H1 (cell line): ENCODE data around the gene ZC3HAV1. TPM values are rescaled to one million over a fixed set of nuclear protein-coding genes. Genes with fewer than 3 reads are reported as not detected.

Experiments used
- CTCF ChIA-PET: fragments of 300-600 bp; sonication (Branson Sonifier 250); formaldehyde crosslinking; loops from one replicate; lab custom pipeline; 2021; ENCODE audit not compliant: partially characterized antibody; lab: Charles Lee
- POLR2A ChIA-PET: fragments of 300-600 bp; sonication (Branson Sonifier 250); formaldehyde crosslinking; loops from one replicate; lab custom pipeline; 2021; ENCODE audit warnings: inconsistent platforms; ENCODE audit not compliant: partially characterized antibody; lab: Charles Lee
- DNase-seq, 2 experiments: peaks; one replicate each; pipeline versions ENCODE4 v3.0.0 to v3.0.0-alpha.2; 2010 to 2022; ENCODE audit warnings: low spot score in 2 of 2, low read depth in 1 of 2, mixed read lengths in 1 of 2
- FAIRE-seq: peaks from 2 replicates; lab custom pipeline; 2011; peaks lifted over from hg19 to GRCh38; lab: Jason Lieb, UNC
- H2AFZ ChIP-seq: 2 replicates; pipeline ENCODE4 v1.8.1; 2012; ENCODE audit warnings: low read length, inconsistent platforms
- H2AK5ac ChIP-seq: 2 replicates; pipeline ENCODE4 v1.6.1; 2013; ENCODE audit warnings: low read depth, low read length
- H2BK120ac ChIP-seq: replicated peaks from 2 replicates; pipeline ENCODE3; 2013; ENCODE audit warnings: low read depth, low read length, inconsistent platforms
- H2BK12ac ChIP-seq: 2 replicates; pipeline ENCODE4 v1.6.1; 2013; ENCODE audit warnings: low read depth, low read length
- H2BK15ac ChIP-seq: 2 replicates; pipeline ENCODE4 v1.6.1; 2013; ENCODE audit warnings: low read length
- H2BK20ac ChIP-seq: 2 replicates; pipeline ENCODE4 v1.6.1; 2013; ENCODE audit warnings: low read length
- H2BK5ac ChIP-seq: 2 replicates; pipeline ENCODE4 v1.6.1; 2013; ENCODE audit warnings: low read depth, low read length
- H3K14ac ChIP-seq: 2 replicates; pipeline ENCODE4 v1.6.1; 2013; ENCODE audit warnings: inconsistent platforms; ENCODE audit not compliant: insufficient read length
- H3K18ac ChIP-seq: 2 replicates; pipeline ENCODE4 v1.6.1; 2013; ENCODE audit warnings: low read length; ENCODE audit errors: extremely low read depth
- H3K23ac ChIP-seq: 2 replicates; pipeline ENCODE4 v1.6.1; 2013; ENCODE audit warnings: inconsistent platforms; ENCODE audit not compliant: insufficient read length
- H3K23me2 ChIP-seq: 2 replicates; pipeline ENCODE4 v1.6.1; 2013; ENCODE audit warnings: low read depth, low read length
- H3K27ac ChIP-seq: 2 replicates; pipeline ENCODE4 v1.6.1; 2011; ENCODE audit warnings: low read depth, low read length, inconsistent platforms
- H3K27me3 ChIP-seq, 4 experiments: replicated peaks in 1 of 4; 1 replicate in 1 of 4; 2 replicates in 3 of 4; pipeline versions ENCODE4 v1.6.1 to v1.8.1; 2011 to 2013; ENCODE audit warnings: low read length in 3 of 4, mild to moderate bottlenecking in 3 of 4, inconsistent platforms in 2 of 4, mixed read lengths in 2 of 4, moderate library complexity in 1 of 4; ENCODE audit not compliant: control insufficient read depth in 3 of 4, insufficient read depth in 3 of 4; ENCODE audit errors: extremely low read depth in 1 of 4
- H3K36me3 ChIP-seq, 4 experiments: 2 replicates each; pipeline versions ENCODE4 v1.6.1 to v1.8.1; 2011 to 2013; ENCODE audit warnings: mild to moderate bottlenecking in 4 of 4, low read length in 3 of 4, moderate library complexity in 2 of 4, control low read depth in 1 of 4, inconsistent platforms in 1 of 4; ENCODE audit not compliant: insufficient read depth in 4 of 4, control insufficient read depth in 2 of 4
- H3K4ac ChIP-seq: replicated peaks from 2 replicates; pipeline ENCODE3; 2013; ENCODE audit warnings: low read length, low read depth, mixed read lengths, inconsistent platforms; ENCODE audit not compliant: insufficient read length
- H3K4me1 ChIP-seq, 4 experiments: replicated peaks in 1 of 4; 1 replicate in 1 of 4; 2 replicates in 3 of 4; pipeline versions ENCODE4 v1.6.1 to v1.8.1; 2011 to 2013; ENCODE audit warnings: low read length in 3 of 4, inconsistent platforms in 2 of 4, mixed read lengths in 1 of 4; ENCODE audit not compliant: insufficient read depth in 4 of 4, control insufficient read depth in 3 of 4
- H3K4me2 ChIP-seq, 2 experiments: 2 replicates each; pipeline versions ENCODE4 v1.6.1 to v1.8.1; 2011 to 2013; ENCODE audit warnings: low read depth in 2 of 2, low read length in 2 of 2, control low read depth in 1 of 2, inconsistent platforms in 1 of 2, mild to moderate bottlenecking in 1 of 2; ENCODE audit not compliant: insufficient read depth in 1 of 2
- H3K4me3 ChIP-seq, 4 experiments: fragments of 200-600, 300-600 bp in 1 of 4; sonication (generic), shearing (Covaris generic), sonication (Bioruptor Twin) in 1 of 4; 2 replicates each; pipeline versions ENCODE4 v1.5.1 to v1.8.1; 2011 to 2016; ENCODE audit warnings: low read length in 4 of 4, low read depth in 3 of 4, control low read depth in 2 of 4, inconsistent platforms in 2 of 4, mild to moderate bottlenecking in 2 of 4, mixed read lengths in 1 of 4, moderate library complexity in 1 of 4; ENCODE audit not compliant: insufficient read depth in 2 of 4; ENCODE audit errors: extremely low read depth in 1 of 4
- H3K56ac ChIP-seq: replicated peaks from 2 replicates; pipeline ENCODE3; 2013; ENCODE audit warnings: low read depth, mild to moderate bottlenecking, mixed read lengths, low read length, inconsistent platforms; ENCODE audit not compliant: insufficient read length
- H3K79me1 ChIP-seq: 2 replicates; pipeline ENCODE4 v1.6.1; 2013; ENCODE audit warnings: low read depth, low read length, control low read depth
- H3K79me2 ChIP-seq, 2 experiments: 2 replicates each; pipeline versions ENCODE4 v1.6.1 to v1.8.1; 2012 to 2013; ENCODE audit warnings: low read length in 2 of 2, mild to moderate bottlenecking in 2 of 2, inconsistent platforms in 1 of 2; ENCODE audit not compliant: insufficient read depth in 2 of 2, control insufficient read depth in 1 of 2
- H3K9ac ChIP-seq, 4 experiments: replicated peaks in 1 of 4; 1 replicate in 1 of 4; 2 replicates in 3 of 4; pipeline versions ENCODE4 v1.6.1 to v1.8.1; 2011 to 2013; ENCODE audit warnings: low read depth in 3 of 4, low read length in 3 of 4, control low read depth in 2 of 4, mild to moderate bottlenecking in 2 of 4, moderate library complexity in 2 of 4, inconsistent platforms in 1 of 4; ENCODE audit errors: extremely low read depth in 1 of 4
- H3K9me3 ChIP-seq, 2 experiments: 2 replicates each; pipeline versions ENCODE4 v1.6.1 to v1.8.1; 2012 to 2013; ENCODE audit warnings: mild to moderate bottlenecking in 2 of 2, moderate library complexity in 2 of 2, control low read depth in 1 of 2, inconsistent platforms in 1 of 2, low read depth in 1 of 2, low read length in 1 of 2, mixed read lengths in 1 of 2; ENCODE audit not compliant: insufficient read depth in 2 of 2
- H4K20me1 ChIP-seq, 2 experiments: replicated peaks in 1 of 2; 2 replicates each; pipeline versions ENCODE3 to v1.8.1; 2011 to 2013; ENCODE audit warnings: inconsistent platforms in 2 of 2, low read length in 2 of 2, mild to moderate bottlenecking in 1 of 2; ENCODE audit not compliant: insufficient read depth in 2 of 2, control insufficient read depth in 1 of 2
- H4K5ac ChIP-seq: 2 replicates; pipeline ENCODE4 v1.6.1; 2013; ENCODE audit warnings: low read length, low read depth, mixed read lengths, inconsistent platforms; ENCODE audit not compliant: insufficient read length
- H4K8ac ChIP-seq: 2 replicates; pipeline ENCODE4 v1.8.0; 2013; ENCODE audit warnings: mild to moderate bottlenecking, moderate library complexity, low read length, inconsistent platforms; ENCODE audit not compliant: insufficient read depth; ENCODE audit errors: extremely low read depth
- H4K91ac ChIP-seq: replicated peaks from 2 replicates; pipeline ENCODE3; 2013; ENCODE audit warnings: low read length, mixed read lengths, inconsistent platforms; ENCODE audit not compliant: insufficient read length
- ASH2L ChIP-seq: fragments of 200-600, 300-600 bp; sonication (generic); IDR thresholded peaks from one replicate; pipeline ENCODE4 v1.7.1; 2017; ENCODE audit warnings: low read length
- ATF3 ChIP-seq: IDR thresholded peaks from 2 replicates; pipeline ENCODE4 v1.6.1; 2011; ENCODE audit warnings: low read depth, mild to moderate bottlenecking, low read length; ENCODE audit not compliant: insufficient read depth
- JUN ChIP-seq: IDR thresholded peaks from 2 replicates; pipeline ENCODE4 v1.6.1; 2011; ENCODE audit warnings: low read depth, mild to moderate bottlenecking, improper control_type of control experiment, low read length
- JUND ChIP-seq: IDR thresholded peaks from 2 replicates; pipeline ENCODE4 v1.6.1; 2011; ENCODE audit warnings: mild to moderate bottlenecking, improper control_type of control experiment, low read length
- PHF8 ChIP-seq: fragments of 200-600 bp; sonication (generic); conservative IDR thresholded peaks from 2 replicates; pipeline ENCODE4 v1.7.1; 2012; ENCODE audit warnings: low read depth, mild to moderate bottlenecking, inconsistent platforms, low read length, moderate library complexity
- POU5F1 ChIP-seq: IDR thresholded peaks from 2 replicates; pipeline ENCODE4 v1.6.1; 2011; ENCODE audit warnings: low read depth, mild to moderate bottlenecking, low read length, moderate library complexity
- RAD21 ChIP-seq, 2 experiments: IDR thresholded peaks in 1 of 2; conservative IDR thresholded peaks in 1 of 2; 2 replicates each; pipeline ENCODE4 v1.6.1; 2011; ENCODE audit warnings: low read depth in 2 of 2, low read length in 2 of 2, improper control_type of control experiment in 1 of 2, inconsistent platforms in 1 of 2, mild to moderate bottlenecking in 1 of 2, moderate library complexity in 1 of 2
- SIRT6 ChIP-seq: IDR thresholded peaks from one replicate; pipeline ENCODE4 v1.7.1; 2012; ENCODE audit warnings: low read length, inconsistent platforms
- TAF1 ChIP-seq: IDR thresholded peaks from 2 replicates; pipeline ENCODE4 v1.6.1; 2011; ENCODE audit warnings: mild to moderate bottlenecking, low read depth, low read length
- TCF12 ChIP-seq: IDR thresholded peaks from 2 replicates; pipeline ENCODE4 v1.6.1; 2011; ENCODE audit warnings: low read depth, mild to moderate bottlenecking, low read length
- TEAD4 ChIP-seq: IDR thresholded peaks from 2 replicates; pipeline ENCODE4 v1.6.1; 2012; ENCODE audit warnings: low read depth, low read length, inconsistent platforms, mixed read lengths
- USF2 ChIP-seq: IDR thresholded peaks from 2 replicates; pipeline ENCODE4 v1.6.1; 2011; ENCODE audit warnings: low read length, improper control_type of control experiment
- YY1 ChIP-seq: IDR thresholded peaks from 2 replicates; pipeline ENCODE4 v1.6.1; 2011; ENCODE audit warnings: low read depth, mild to moderate bottlenecking, low read length
- WGBS, 2 experiments: shearing (Covaris generic) in 1 of 2; methylation state at CpG; one replicate each; pipeline versions ENCODE4 v1.1.6 to v1.1.7; 2013 to 2015; ENCODE audit warnings: low lambda C conversion rate in 2 of 2, mixed read lengths in 2 of 2, inconsistent platforms in 1 of 2, low coverage in 1 of 2, missing lambda C conversion rate in 1 of 2; ENCODE audit not compliant: insufficient replicate concordance in 2 of 2, insufficient coverage in 1 of 2, insufficient read length in 1 of 2; ENCODE audit errors: extremely low coverage in 1 of 2, missing lambda C conversion rate in 1 of 2; 5-methylcytosine and 5-hydroxymethylcytosine counted together
- polyA plus RNA-seq, 7 experiments: library from polyadenylated mRNA; depleted of rRNA in 3 of 7; stranded (reverse) in 5 of 7; unstranded in 2 of 7; fragments of >200 nt in 5 of 7; fragments of 200-250 nt in 2 of 7; gene quantifications; 1 replicate in 5 of 7; 2 replicates in 1 of 7; 4 replicates in 1 of 7; pipeline versions ENCODE4 v1.2.1 to v1.2.3, GENCODE V29; 2011 to 2013; ENCODE audit warnings: missing spikeins in 2 of 7, mixed read lengths in 2 of 7
- total RNA-seq: library from RNA; stranded (reverse); fragmentation: NEBNext Ultra II Directional; extraction: Animal tissue kit (Norgen Biotek cat#: 25700); gene quantifications from 2 replicates; pipeline ENCODE4 v1.2.1, GENCODE V29; 2021

Gene ZC3HAV1
- total and polyA plus RNA-seq, 2 of the 8 experiments (the other 6 are each of a cell fraction or from before 2014, with no cell fraction given) = 22.5 to 43.4 TPM

- Histone ChIP-seq H2AFZ (no peak overlapping the region), H3K9ac (no peak overlapping the region), H3K18ac (no peak overlapping the region), H2BK20ac (no peak overlapping the region), H3K4ac (no peak overlapping the region), H4K91ac (no peak overlapping the region), H3K79me1 (no peaks in the 10 kb centered on the region; the same call in 1 of the 2 replicates), H3K9me3 (no peaks in the 10 kb centered on the region), H3K56ac (no peak overlapping the region), H2AK5ac (no peak overlapping the region), H3K4me2 (no peak overlapping the region), H3K79me2 (no peaks in the 10 kb centered on the region), H2BK120ac (no peak overlapping the region), H4K20me1 (peaks cover 0 to 2% of the 10 kb centered on the region in 2 experiments), H2BK15ac (no peak overlapping the region), H4K5ac (no peak overlapping the region), H3K14ac (no peak overlapping the region), H3K23me2 (no peaks in the 10 kb centered on the region), H3K27me3 (peaks cover 0 to 2% (median 0%) of the 10 kb centered on the region in 4 experiments; a peak in 1 of 7 replicates), H4K8ac (no peak overlapping the region), H3K4me1 (no peaks in the 10 kb centered on the region), H3K36me3 (peaks cover 5 to 32% (median 19%) of the 10 kb centered on the region in 4 experiments; a peak in 6 of 8 replicates), H2BK5ac (no peak overlapping the region), H2BK12ac (no peak overlapping the region), H3K27ac (no peak overlapping the region; the same call in 1 of the 2 replicates), H3K4me3 (no peak overlapping the region), H3K23ac (no peak overlapping the region)
- ChIA-PET CTCF (interaction anchor here (0.7 to 2.4 kb wide), 4 partner anchors 9 to 180 kb away, joined by 3 to 14 read pairs (median 6); no protein-coding TSS in a partner anchor), POLR2A (no interaction called here)
- no peak for DNase-seq
- FAIRE-seq = no peak
- 91% methylated on average over 9 of the region's 9 CpGs; no CpG with 5 or more reads in 1 of the 2 experiments for WGBS, 2 experiments
- TF ChIP-seq SIRT6 (no peak), RAD21 (IDR thresholded peaks at IDR 0.05 in 1 of 2, conservative IDR thresholded peaks at IDR 0.05 in 1 of 2; ENCODE audit: low read depth in 2 of 2, low read length in 2 of 2) (no peak), POU5F1 (no peak), TAF1 (no peak), USF2 (no peak), TCF12 (no peak), ASH2L (no peak), PHF8 (no peak), JUND (no peak), ATF3 (no peak), JUN (no peak), YY1 (no peak), TEAD4 (no peak)
Observed at GRCh38 chr7:139066315-139066714, 43.2 kb downstream of the ZC3HAV1 start.
